IMR-90 (cell line): Measurements from ENCODE around the gene METTL15.
"Not testable (repeated sequence)": the region's sequence is repeated elsewhere in the genome, so short reads cannot be mapped to it uniquely, and the experiment has no call there.

Experiments
- BHLHE40 ChIP-seq: fragments of 150-350 bp; IDR thresholded peaks from 2 replicates; pipeline ENCODE4 v1.6.1; 2016; ENCODE audit warnings: mild to moderate bottlenecking, low read depth, low read length
- CEBPB ChIP-seq: IDR thresholded peaks from 2 replicates; pipeline ENCODE4 v1.6.1; 2012; ENCODE audit warnings: low read depth, low read length, improper control_type of control experiment
- CTCF ChIP-seq: conservative IDR thresholded peaks from 2 replicates; pipeline ENCODE4 v1.5.1; 2012; ENCODE audit warnings: mild to moderate bottlenecking, low read depth, low read length, improper control_type of control experiment
- ELK1 ChIP-seq: fragments of 150-350 bp; IDR thresholded peaks from 2 replicates; pipeline ENCODE4 v1.6.1; 2016; ENCODE audit warnings: low read depth, mild to moderate bottlenecking, low read length, moderate library complexity, borderline replicate concordance
- FOS ChIP-seq: fragments of 150-350 bp; IDR thresholded peaks from 2 replicates; pipeline ENCODE4 v1.6.1; 2016; ENCODE audit warnings: low read depth, low read length
- MAFK ChIP-seq: IDR thresholded peaks from 2 replicates; pipeline ENCODE4 v1.6.1; 2012; ENCODE audit warnings: low read depth, low read length, improper control_type of control experiment
- MXI1 ChIP-seq: IDR thresholded peaks from 2 replicates; pipeline ENCODE4 v1.6.1; 2012; ENCODE audit warnings: low read depth, mild to moderate bottlenecking, low read length, moderate library complexity, borderline replicate concordance
- POLR2A ChIP-seq: IDR thresholded peaks from 2 replicates; pipeline ENCODE4 v1.6.1; 2012; ENCODE audit warnings: mild to moderate bottlenecking, low read depth, low read length
- RAD21 ChIP-seq: IDR thresholded peaks from 2 replicates; pipeline ENCODE4 v1.6.1; 2012; ENCODE audit warnings: low read length, improper control_type of control experiment
- RCOR1 ChIP-seq: IDR thresholded peaks from 2 replicates; pipeline ENCODE4 v1.6.1; 2012; ENCODE audit warnings: mild to moderate bottlenecking, low read length, improper control_type of control experiment; ENCODE audit not compliant: insufficient replicate concordance
- RFX5 ChIP-seq: IDR thresholded peaks from 2 replicates; pipeline ENCODE4 v1.8.0; 2012; ENCODE audit warnings: low read depth, mild to moderate bottlenecking, low read length, moderate library complexity
- SMC3 ChIP-seq: fragments of 150-350 bp; IDR thresholded peaks from 2 replicates; pipeline ENCODE4 v1.6.1; 2016; ENCODE audit warnings: low read depth, mild to moderate bottlenecking, antibody characterized with exemption, low read length, moderate library complexity
- USF2 ChIP-seq: fragments of 150-350 bp; IDR thresholded peaks from 2 replicates; pipeline ENCODE4 v1.6.1; 2017; ENCODE audit warnings: mild to moderate bottlenecking, antibody characterized with exemption, low read length, low read depth

GRCh38 chr11:28102300-28102699 is 5.9 kb upstream of the METTL15 start:
- TF ChIP-seq CTCF, FOS, SMC3, POLR2A, RCOR1, CEBPB, BHLHE40, USF2, RFX5, MXI1, RAD21, MAFK, ELK1: not testable (repeated sequence)
